Kidney (tissue), 14 donors: Measurements from ENCODE around the gene LEMD1. TPM values are rescaled to one million over a fixed set of nuclear protein-coding genes. Genes with fewer than 3 reads are reported as not detected.

Source experiments
- DNase-seq, 5 donors: peaks; one replicate each; pipeline ENCODE4 v3.0.0-alpha.2; 2013 to 2020
- FAIRE-seq: peaks from 2 replicates; lab custom pipeline; 2012; peaks lifted over from hg19 to GRCh38; lab: Jason Lieb, UNC
- H3K27ac ChIP-seq, 2 donors: one replicate each; pipeline ENCODE4 v1.7.0; 2013; ENCODE audit warnings: low read depth in 2 of 2, low read length in 2 of 2, inconsistent platforms in 1 of 2
- H3K27me3 ChIP-seq: one replicate; pipeline ENCODE4 v1.7.1; 2013; ENCODE audit warnings: low read length, inconsistent platforms; ENCODE audit not compliant: control insufficient read depth, insufficient read depth
- H3K36me3 ChIP-seq, 3 donors: one replicate each; pipeline versions ENCODE4 v1.7.0 to v1.7.1; 2013; ENCODE audit warnings: low read length in 3 of 3, control low read depth in 1 of 3, inconsistent platforms in 1 of 3; ENCODE audit not compliant: insufficient read depth in 3 of 3, control insufficient read depth in 2 of 3
- H3K4me1 ChIP-seq, 3 donors: one replicate each; pipeline versions ENCODE4 v1.7.0 to v1.7.1; 2013; ENCODE audit warnings: low read length in 3 of 3, inconsistent platforms in 1 of 3, low read depth in 1 of 3; ENCODE audit not compliant: control insufficient read depth in 2 of 3, insufficient read depth in 2 of 3
- H3K4me3 ChIP-seq, 3 donors: one replicate each; pipeline versions ENCODE4 v1.7.0 to v1.8.1; 2013; ENCODE audit warnings: low read length in 3 of 3, control low read depth in 1 of 3, inconsistent platforms in 1 of 3
- H3K9ac ChIP-seq, 3 donors: one replicate each; pipeline versions ENCODE4 v1.7.0 to v1.7.1; 2013; ENCODE audit warnings: low read length in 3 of 3, control low read depth in 1 of 3, inconsistent platforms in 1 of 3
- H3K9me3 ChIP-seq, 3 donors: one replicate each; pipeline versions ENCODE4 v1.7.0 to v1.7.1; 2013; ENCODE audit warnings: low read length in 3 of 3, control low read depth in 1 of 3, inconsistent platforms in 1 of 3; ENCODE audit not compliant: control insufficient read depth in 2 of 3, insufficient read depth in 1 of 3
- intact Hi-C: fragments of 100-400 bp; cut with DNase I; formaldehyde crosslinking; loops from one replicate; pipeline ENCODE4 v1.11.1; 2022
- polyA plus RNA-seq: library from polyadenylated mRNA; stranded (reverse); fragments of 350-450 nt; fragmentation: Illumina TruSeq; extraction: RNeasy Lipid Tissue Mini Kit (QIAGEN cat#74804); gene quantifications from one replicate; pipeline ENCODE4 v1.2.3, GENCODE V29; 2014; ENCODE audit warnings: low read depth, low replicate concordance; ENCODE audit not compliant: insufficient read depth
- total RNA-seq: library from RNA; stranded (reverse); fragmentation: NEBNext Ultra II Directional; extraction: Animal tissue kit (Norgen Biotek cat#: 25700); gene quantifications from one replicate; pipeline ENCODE4 v1.2.1, GENCODE V29; 2021
- TF ChIP-seq, protein P1 (sequence below): IDR thresholded peaks from 3 replicates; pipeline ENCODE4 v1.5.1; 2012; ENCODE audit warnings: mild to moderate bottlenecking, moderate library complexity, borderline replicate concordance; ENCODE audit not compliant: insufficient read depth; ENCODE audit errors: extremely low read depth
- donor health status: control.
- donor health status: control.
- donor health status: control.
- donor health status: control.
- donor health status: control.
- donor health status: DM: yes; HTN: yes; CAD: no.
- donor health status: Normal renal cell carcinoma (clear cell type).

The LEMD1 gene
- total and polyA plus RNA-seq, 2 donors from 2014 or later, result 6.5 TPM; not detected in 1

DNA sequence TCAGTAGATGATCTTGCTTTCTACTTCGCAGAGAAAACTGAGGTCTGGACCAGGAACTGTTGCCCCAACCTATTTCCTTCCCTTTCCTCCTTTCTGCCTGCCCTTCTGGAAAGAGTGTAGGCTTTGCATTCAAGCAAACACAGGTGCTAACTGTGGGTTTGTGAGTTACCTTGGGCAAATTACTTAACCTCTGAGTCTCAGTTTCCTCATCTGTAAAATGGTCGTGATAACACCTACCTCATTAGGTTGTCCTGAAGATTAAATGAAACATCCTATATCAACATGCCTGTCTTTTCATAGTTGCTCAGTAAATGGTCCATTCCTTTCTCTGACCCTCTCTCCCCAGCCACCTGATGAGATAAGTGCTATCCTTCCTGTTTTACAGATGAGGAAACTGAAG, 43.5 kb upstream of the LEMD1 start:
- H3K36me3 ChIP-seq, result no peaks in the 10 kb centered on the region
- peaks cover 0 to 2% (median 0%) of the 10 kb centered on the region in 3 donors for H3K4me1 ChIP-seq
- DNase-seq (no peak), FAIRE-seq (no peak)
- TF ChIP-seq, protein P1, sequence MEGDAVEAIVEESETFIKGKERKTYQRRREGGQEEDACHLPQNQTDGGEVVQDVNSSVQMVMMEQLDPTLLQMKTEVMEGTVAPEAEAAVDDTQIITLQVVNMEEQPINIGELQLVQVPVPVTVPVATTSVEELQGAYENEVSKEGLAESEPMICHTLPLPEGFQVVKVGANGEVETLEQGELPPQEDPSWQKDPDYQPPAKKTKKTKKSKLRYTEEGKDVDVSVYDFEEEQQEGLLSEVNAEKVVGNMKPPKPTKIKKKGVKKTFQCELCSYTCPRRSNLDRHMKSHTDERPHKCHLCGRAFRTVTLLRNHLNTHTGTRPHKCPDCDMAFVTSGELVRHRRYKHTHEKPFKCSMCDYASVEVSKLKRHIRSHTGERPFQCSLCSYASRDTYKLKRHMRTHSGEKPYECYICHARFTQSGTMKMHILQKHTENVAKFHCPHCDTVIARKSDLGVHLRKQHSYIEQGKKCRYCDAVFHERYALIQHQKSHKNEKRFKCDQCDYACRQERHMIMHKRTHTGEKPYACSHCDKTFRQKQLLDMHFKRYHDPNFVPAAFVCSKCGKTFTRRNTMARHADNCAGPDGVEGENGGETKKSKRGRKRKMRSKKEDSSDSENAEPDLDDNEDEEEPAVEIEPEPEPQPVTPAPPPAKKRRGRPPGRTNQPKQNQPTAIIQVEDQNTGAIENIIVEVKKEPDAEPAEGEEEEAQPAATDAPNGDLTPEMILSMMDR, result no peak
- H3K4me3 ChIP-seq, result no peak overlapping the region
- H3K27me3 ChIP-seq, result peaks cover 2% of the 10 kb centered on the region
- no peak overlapping the region for H3K9ac ChIP-seq
- intact Hi-C loops, result no loop called here
- H3K27ac ChIP-seq, result no peak overlapping the region
- H3K9me3 ChIP-seq, result no peaks in the 10 kb centered on the region

DNA sequence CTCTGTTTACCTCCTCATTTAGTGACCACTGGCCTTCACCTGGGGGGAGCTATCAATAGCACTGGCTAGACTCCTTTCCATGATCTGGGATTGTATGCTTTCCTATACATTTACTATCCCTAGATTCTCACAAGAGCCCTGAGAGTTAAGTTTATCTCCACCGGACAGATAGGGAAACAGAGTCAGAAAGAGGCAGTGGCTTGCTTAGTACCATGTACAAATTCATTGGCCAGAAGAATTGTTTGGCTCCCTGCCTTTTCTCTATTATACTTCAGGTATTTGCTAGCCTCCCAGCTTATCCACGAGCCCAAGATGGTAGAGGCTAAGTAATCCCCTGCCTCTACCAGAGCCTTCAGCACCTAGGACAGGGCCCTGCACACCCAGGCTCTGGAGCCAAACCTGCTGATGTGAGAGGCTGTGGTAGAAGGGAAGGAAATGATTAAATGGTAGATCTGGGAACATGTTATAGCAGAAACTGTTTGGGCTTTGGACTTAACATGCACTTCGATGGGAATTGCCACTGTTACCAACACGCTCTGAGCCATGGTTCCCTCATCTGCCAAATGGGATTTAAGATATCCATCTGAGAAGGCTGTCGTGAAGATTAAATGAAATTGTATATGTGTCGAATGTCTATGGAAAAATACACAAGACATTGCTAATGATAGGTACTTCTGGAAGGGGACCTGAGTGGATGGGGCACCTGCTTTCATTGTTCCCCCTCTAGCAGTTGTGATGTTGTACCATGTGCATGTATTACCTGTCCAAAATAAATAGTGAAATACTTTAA, 37.1 kb upstream of the LEMD1 start:
- intact Hi-C loops, result no loop called here
- no peak overlapping the region for H3K27ac ChIP-seq
- H3K27me3 ChIP-seq, result peaks cover 11% of the 10 kb centered on the region
- no peak overlapping the region for H3K9ac ChIP-seq
- TF ChIP-seq, protein P1, result no peak
- no peaks in the 10 kb centered on the region for H3K9me3 ChIP-seq
- no peaks in the 10 kb centered on the region for H3K36me3 ChIP-seq
- DNase-seq (peak in 3 of 5 donors; percentile 83 to 92 (median 90)), FAIRE-seq (no peak)
- H3K4me3 ChIP-seq, result no peak overlapping the region
- no peaks in the 10 kb centered on the region for H3K4me1 ChIP-seq

DNA sequence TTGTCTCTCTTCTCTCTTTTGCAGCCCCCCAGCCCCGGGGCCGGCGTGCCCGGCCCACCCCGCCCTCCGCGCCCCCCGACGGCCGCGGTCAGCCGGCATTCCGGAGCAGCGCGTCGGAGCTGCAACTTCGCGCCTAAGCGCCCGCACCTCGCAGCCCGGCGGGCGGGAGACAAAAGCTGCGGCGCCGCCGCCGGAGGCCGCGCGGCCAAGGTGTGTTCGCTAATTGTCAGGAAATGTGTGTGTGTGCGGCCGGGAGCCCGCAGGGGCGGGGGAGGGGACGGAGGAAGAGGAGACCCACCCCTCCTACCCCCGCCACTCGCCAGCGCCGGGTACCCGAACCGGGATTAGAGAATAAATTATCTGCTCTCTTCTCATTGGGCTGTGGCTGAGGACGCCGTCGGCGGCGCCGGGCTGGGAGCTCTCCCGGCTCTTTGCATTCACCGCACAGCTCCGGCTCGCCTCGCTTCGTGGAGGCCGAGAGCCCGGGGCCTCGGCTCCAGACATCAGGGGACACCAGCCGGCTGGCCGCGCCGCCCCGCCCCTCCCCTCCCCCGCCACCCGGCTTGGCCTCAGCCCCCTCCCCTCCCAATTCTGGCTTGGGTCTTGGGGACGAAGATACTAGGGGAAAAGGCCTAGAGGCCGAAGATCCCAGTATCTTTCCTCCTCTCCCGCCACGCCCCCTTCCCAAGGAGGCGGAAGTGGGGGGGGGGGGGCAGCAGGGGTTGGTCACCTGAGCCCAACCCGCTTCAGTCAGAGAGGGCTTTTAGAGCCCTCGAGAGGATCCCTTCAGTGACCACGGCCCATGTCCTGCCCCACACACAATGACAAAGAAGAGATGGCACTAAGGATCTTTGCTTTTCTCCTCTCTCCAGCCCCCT, 35.3 kb upstream of the LEMD1 start:
- DNase-seq (peak in 4 of 5 donors; percentile 73 to 81 (median 77)), FAIRE-seq (no peak)
- peaks cover 12% of the 10 kb centered on the region for H3K27me3 ChIP-seq
- no peak overlapping the region for H3K9ac ChIP-seq
- H3K27ac ChIP-seq, result no peak overlapping the region
- intact Hi-C loops, result no loop called here
- no peaks in the 10 kb centered on the region for H3K4me1 ChIP-seq
- no peaks in the 10 kb centered on the region for H3K36me3 ChIP-seq
- H3K9me3 ChIP-seq, result no peaks in the 10 kb centered on the region
- H3K4me3 ChIP-seq, result no peak overlapping the region
- TF ChIP-seq, protein P1, result no peak
